ENCODE results near the gene ZNF469.

ZNF469 gene

GRCh38 chr16:88360999-88361398 lies 21.8 kb upstream of the ZNF469 start:
- Histone ChIP-seq H3K9me3 (ENCODE audit: control insufficient read depth in 1 of 2, low read length in 2 of 2) (no peaks in the 10 kb centered on the region), H3K4me3 (ENCODE audit: low read depth in 1 of 2, low read length in 2 of 2) (no peak overlapping the region), H3K27ac (ENCODE audit: low read depth, low read length) (no peak overlapping the region), H3K9ac (ENCODE audit: low read depth in 1 of 2, low read length in 2 of 2) (no peak overlapping the region), H3K36me3 (ENCODE audit: control insufficient read depth in 1 of 2, insufficient read depth in 2 of 2, low read length in 2 of 2) (no peaks in the 10 kb centered on the region), H3K27me3 (ENCODE audit: control insufficient read depth in 1 of 2, insufficient read depth in 2 of 2, low read length in 2 of 2) (peaks cover 0 to 6% of the 10 kb centered on the region in 2 donors), H3K4me1 (ENCODE audit: control insufficient read depth in 1 of 2, insufficient read depth in 2 of 2, low read length in 2 of 2) (peaks cover 0 to 4% of the 10 kb centered on the region in 2 donors)

DNA sequence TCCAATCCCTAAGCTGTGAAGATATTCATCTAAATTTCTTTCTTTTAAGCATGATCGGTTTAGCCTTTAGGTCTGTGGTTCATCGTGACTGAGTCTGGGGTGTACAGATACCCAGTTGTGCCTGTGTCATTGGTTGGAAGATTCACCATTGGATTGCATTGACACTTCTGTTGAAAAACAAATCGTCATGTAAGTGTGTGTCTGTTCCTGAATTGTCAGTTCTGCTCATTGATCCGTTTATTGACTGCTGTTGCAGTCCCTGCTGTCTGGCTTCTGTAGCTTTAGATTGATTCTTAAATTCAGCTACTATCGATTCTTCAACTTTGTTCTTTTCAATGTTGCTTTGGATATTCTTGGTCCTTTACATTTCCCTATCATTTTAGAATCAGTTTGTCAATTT lies 21.0 kb upstream of the ZNF469 start:
- Histone ChIP-seq H3K36me3 (ENCODE audit: control insufficient read depth in 1 of 2, insufficient read depth in 2 of 2, low read length in 2 of 2) (no peaks in the 10 kb centered on the region), H3K9me3 (ENCODE audit: control insufficient read depth in 1 of 2, low read length in 2 of 2) (no peaks in the 10 kb centered on the region), H3K27me3 (ENCODE audit: control insufficient read depth in 1 of 2, insufficient read depth in 2 of 2, low read length in 2 of 2) (peaks cover 0 to 6% of the 10 kb centered on the region in 2 donors), H3K27ac (ENCODE audit: low read depth, low read length) (no peak overlapping the region), H3K4me1 (ENCODE audit: control insufficient read depth in 1 of 2, insufficient read depth in 2 of 2, low read length in 2 of 2) (no peaks in the 10 kb centered on the region), H3K9ac (ENCODE audit: low read depth in 1 of 2, low read length in 2 of 2) (no peak overlapping the region), H3K4me3 (ENCODE audit: low read depth in 1 of 2, low read length in 2 of 2) (no peak overlapping the region)

DNA sequence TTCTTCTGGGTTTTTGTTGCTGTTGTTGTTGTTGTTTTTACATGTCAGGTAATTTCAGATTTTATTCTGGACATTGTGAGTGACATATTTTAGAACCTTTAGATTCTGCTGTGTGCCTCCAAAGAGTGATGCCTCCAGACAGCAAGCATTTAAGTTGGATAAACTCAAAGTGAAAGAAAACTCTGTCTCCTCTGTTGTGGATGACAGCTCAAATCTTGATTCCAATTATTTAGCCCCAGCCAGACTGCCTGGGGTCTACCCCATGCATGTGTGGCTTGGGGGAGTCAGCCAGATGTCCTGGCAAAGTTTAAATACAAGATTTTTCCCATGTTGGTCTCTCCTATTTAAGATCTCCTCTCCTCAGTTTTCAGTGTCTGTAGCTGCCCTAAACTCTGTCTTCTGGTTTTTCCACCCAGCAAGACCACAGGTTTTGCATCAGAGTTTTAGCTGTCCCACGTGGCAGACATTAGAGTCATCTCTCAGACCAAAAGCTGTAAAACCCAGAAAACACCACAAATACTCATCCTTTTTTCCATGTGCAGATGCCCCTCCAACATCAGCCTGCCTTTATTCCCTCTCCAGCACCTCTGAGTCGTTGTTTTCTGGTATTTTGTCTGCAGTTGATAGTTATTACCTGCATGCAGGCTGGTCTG lies 19.4 kb upstream of the ZNF469 start:
- Histone ChIP-seq H3K36me3 (ENCODE audit: control insufficient read depth in 1 of 2, insufficient read depth in 2 of 2, low read length in 2 of 2) (no peaks in the 10 kb centered on the region), H3K4me3 (ENCODE audit: low read depth in 1 of 2, low read length in 2 of 2) (no peak overlapping the region), H3K9ac (ENCODE audit: low read depth in 1 of 2, low read length in 2 of 2) (no peak overlapping the region), H3K4me1 (ENCODE audit: control insufficient read depth in 1 of 2, insufficient read depth in 2 of 2, low read length in 2 of 2) (no peaks in the 10 kb centered on the region), H3K9me3 (ENCODE audit: control insufficient read depth in 1 of 2, low read length in 2 of 2) (no peaks in the 10 kb centered on the region), H3K27ac (ENCODE audit: low read depth, low read length) (no peak overlapping the region), H3K27me3 (ENCODE audit: control insufficient read depth in 1 of 2, insufficient read depth in 2 of 2, low read length in 2 of 2) (peaks cover 0 to 6% of the 10 kb centered on the region in 2 donors)

GRCh38 chr16:88365244-88365865 lies 17.4 kb upstream of the ZNF469 start:
- Histone ChIP-seq H3K36me3 (ENCODE audit: control insufficient read depth in 1 of 2, insufficient read depth in 2 of 2, low read length in 2 of 2) (no peaks in the 10 kb centered on the region), H3K27ac (ENCODE audit: low read depth, low read length) (no peak overlapping the region), H3K9me3 (ENCODE audit: control insufficient read depth in 1 of 2, low read length in 2 of 2) (no peaks in the 10 kb centered on the region), H3K9ac (ENCODE audit: low read depth in 1 of 2, low read length in 2 of 2) (no peak overlapping the region), H3K27me3 (ENCODE audit: control insufficient read depth in 1 of 2, insufficient read depth in 2 of 2, low read length in 2 of 2) (peaks cover 0 to 6% of the 10 kb centered on the region in 2 donors), H3K4me1 (ENCODE audit: control insufficient read depth in 1 of 2, insufficient read depth in 2 of 2, low read length in 2 of 2) (no peaks in the 10 kb centered on the region), H3K4me3 (ENCODE audit: low read depth in 1 of 2, low read length in 2 of 2) (no peak overlapping the region)

GRCh38 chr16:88366032-88366703 lies 16.6 kb upstream of the ZNF469 start:
- Histone ChIP-seq H3K9me3 (ENCODE audit: control insufficient read depth in 1 of 2, low read length in 2 of 2) (no peaks in the 10 kb centered on the region), H3K4me1 (ENCODE audit: control insufficient read depth in 1 of 2, insufficient read depth in 2 of 2, low read length in 2 of 2) (no peaks in the 10 kb centered on the region), H3K27ac (ENCODE audit: low read depth, low read length) (no peak overlapping the region), H3K27me3 (ENCODE audit: control insufficient read depth in 1 of 2, insufficient read depth in 2 of 2, low read length in 2 of 2) (peaks cover 0 to 6% of the 10 kb centered on the region in 2 donors), H3K36me3 (ENCODE audit: control insufficient read depth in 1 of 2, insufficient read depth in 2 of 2, low read length in 2 of 2) (no peaks in the 10 kb centered on the region), H3K4me3 (ENCODE audit: low read depth in 1 of 2, low read length in 2 of 2) (no peak overlapping the region), H3K9ac (ENCODE audit: low read depth in 1 of 2, low read length in 2 of 2) (no peak overlapping the region)

GRCh38 chr16:88366704-88367047 lies 16.1 kb upstream of the ZNF469 start:
- Histone ChIP-seq H3K9me3 (ENCODE audit: control insufficient read depth in 1 of 2, low read length in 2 of 2) (no peaks in the 10 kb centered on the region), H3K9ac (ENCODE audit: low read depth in 1 of 2, low read length in 2 of 2) (no peak overlapping the region), H3K4me1 (ENCODE audit: control insufficient read depth in 1 of 2, insufficient read depth in 2 of 2, low read length in 2 of 2) (no peaks in the 10 kb centered on the region), H3K27me3 (ENCODE audit: control insufficient read depth in 1 of 2, insufficient read depth in 2 of 2, low read length in 2 of 2) (peaks cover 0 to 5% of the 10 kb centered on the region in 2 donors), H3K4me3 (ENCODE audit: low read depth in 1 of 2, low read length in 2 of 2) (no peak overlapping the region), H3K27ac (ENCODE audit: low read depth, low read length) (no peak overlapping the region), H3K36me3 (ENCODE audit: control insufficient read depth in 1 of 2, insufficient read depth in 2 of 2, low read length in 2 of 2) (no peaks in the 10 kb centered on the region)

DNA sequence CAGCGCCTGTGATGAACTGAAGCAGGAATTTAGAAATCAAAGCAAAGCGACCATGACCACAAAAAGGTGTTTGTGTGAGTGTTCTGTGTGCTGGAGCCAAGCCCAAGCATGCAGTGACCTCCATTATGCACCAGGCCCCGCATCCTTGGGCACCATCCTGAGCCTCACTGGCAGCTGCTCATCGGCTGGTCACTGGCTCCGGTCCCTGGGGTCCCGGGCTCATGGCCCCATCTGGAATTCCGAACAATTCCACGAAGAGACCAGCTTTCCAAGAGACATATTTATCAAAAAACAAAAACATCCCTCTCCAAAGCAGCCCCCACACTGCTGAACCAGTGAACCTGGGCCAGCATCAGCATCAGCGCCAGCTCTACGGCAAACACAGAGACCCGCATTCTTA lies 15.2 kb upstream of the ZNF469 start:
- Histone ChIP-seq H3K9ac (ENCODE audit: low read depth in 1 of 2, low read length in 2 of 2) (no peak overlapping the region), H3K9me3 (ENCODE audit: control insufficient read depth in 1 of 2, low read length in 2 of 2) (no peaks in the 10 kb centered on the region), H3K27ac (ENCODE audit: low read depth, low read length) (no peak overlapping the region), H3K4me3 (ENCODE audit: low read depth in 1 of 2, low read length in 2 of 2) (no peak overlapping the region), H3K4me1 (ENCODE audit: control insufficient read depth in 1 of 2, insufficient read depth in 2 of 2, low read length in 2 of 2) (no peaks in the 10 kb centered on the region), H3K36me3 (ENCODE audit: control insufficient read depth in 1 of 2, insufficient read depth in 2 of 2, low read length in 2 of 2) (no peaks in the 10 kb centered on the region), H3K27me3 (ENCODE audit: control insufficient read depth in 1 of 2, insufficient read depth in 2 of 2, low read length in 2 of 2) (no peaks in the 10 kb centered on the region)

DNA sequence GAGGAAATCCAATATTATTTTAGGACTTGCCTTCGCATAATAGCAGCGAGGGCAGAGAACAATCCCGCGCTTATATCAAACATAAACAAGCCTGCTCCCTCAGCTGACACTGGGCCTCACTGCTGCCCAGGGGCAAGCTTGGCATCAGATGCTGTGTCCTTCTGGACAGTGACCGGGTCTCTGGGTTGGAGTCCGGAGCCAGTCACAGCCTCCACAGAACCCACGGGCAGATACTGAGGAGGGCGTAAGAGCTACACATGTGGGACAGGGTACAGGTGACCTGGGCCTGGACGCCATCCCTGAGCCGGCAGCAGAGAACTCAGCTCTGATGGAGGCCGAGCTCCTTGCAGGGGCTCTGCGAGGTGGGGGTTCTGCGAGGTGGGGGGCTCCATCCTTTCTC lies 14.7 kb upstream of the ZNF469 start:
- no peaks in the 10 kb centered on the region for H3K27me3 ChIP-seq (ENCODE audit: control insufficient read depth in 1 of 2, insufficient read depth in 2 of 2, low read length in 2 of 2)
- H3K4me3 ChIP-seq (ENCODE audit: low read depth in 1 of 2, low read length in 2 of 2) = no peak overlapping the region
- H3K9ac ChIP-seq (ENCODE audit: low read depth in 1 of 2, low read length in 2 of 2) = no peak overlapping the region
- H3K9me3 ChIP-seq (ENCODE audit: control insufficient read depth in 1 of 2, low read length in 2 of 2) = no peaks in the 10 kb centered on the region
- H3K36me3 ChIP-seq (ENCODE audit: control insufficient read depth in 1 of 2, insufficient read depth in 2 of 2, low read length in 2 of 2) = no peaks in the 10 kb centered on the region
- no peak overlapping the region for H3K27ac ChIP-seq (ENCODE audit: low read depth, low read length)
- H3K4me1 ChIP-seq (ENCODE audit: control insufficient read depth in 1 of 2, insufficient read depth in 2 of 2, low read length in 2 of 2) = no peaks in the 10 kb centered on the region

GRCh38 chr16:88368994-88369393 lies 13.8 kb upstream of the ZNF469 start:
- no peaks in the 10 kb centered on the region for H3K4me1 ChIP-seq (ENCODE audit: control insufficient read depth in 1 of 2, insufficient read depth in 2 of 2, low read length in 2 of 2)
- H3K9ac ChIP-seq (ENCODE audit: low read depth in 1 of 2, low read length in 2 of 2) = no peak overlapping the region
- no peak overlapping the region for H3K27ac ChIP-seq (ENCODE audit: low read depth, low read length)
- no peaks in the 10 kb centered on the region for H3K9me3 ChIP-seq (ENCODE audit: control insufficient read depth in 1 of 2, low read length in 2 of 2)
- no peaks in the 10 kb centered on the region for H3K36me3 ChIP-seq (ENCODE audit: control insufficient read depth in 1 of 2, insufficient read depth in 2 of 2, low read length in 2 of 2)
- no peaks in the 10 kb centered on the region for H3K27me3 ChIP-seq (ENCODE audit: control insufficient read depth in 1 of 2, insufficient read depth in 2 of 2, low read length in 2 of 2)
- no peak overlapping the region for H3K4me3 ChIP-seq (ENCODE audit: low read depth in 1 of 2, low read length in 2 of 2)

DNA sequence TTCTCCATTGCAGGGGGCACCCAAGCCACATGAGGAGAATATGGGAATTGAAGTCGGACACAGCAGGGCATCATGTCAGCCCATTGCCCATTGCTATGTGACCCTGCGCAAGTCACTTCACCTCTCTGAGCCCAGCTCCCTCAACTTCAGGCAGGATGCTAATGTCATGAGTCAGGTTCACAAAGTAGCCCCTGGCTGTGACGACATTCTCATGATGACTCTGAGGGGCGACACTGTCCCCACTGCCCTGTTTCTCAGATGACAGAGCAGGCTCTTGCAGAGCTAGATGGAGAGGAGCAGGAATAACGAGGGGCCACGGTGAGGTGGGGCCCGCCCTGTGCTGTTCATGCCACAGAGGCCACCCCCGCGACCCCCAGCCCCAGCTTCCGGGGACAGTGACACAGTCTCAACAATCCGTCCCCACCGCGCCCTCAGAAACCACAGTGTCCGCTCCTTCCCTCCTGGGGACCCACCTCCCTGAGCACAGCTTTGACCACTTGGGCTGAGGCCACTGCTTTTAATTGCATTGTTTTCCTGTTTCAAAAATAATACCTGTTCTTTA lies 13.2 kb upstream of the ZNF469 start:
- H3K36me3 ChIP-seq (ENCODE audit: control insufficient read depth in 1 of 2, insufficient read depth in 2 of 2, low read length in 2 of 2) = no peaks in the 10 kb centered on the region
- H3K27me3 ChIP-seq (ENCODE audit: control insufficient read depth in 1 of 2, insufficient read depth in 2 of 2, low read length in 2 of 2) = no peaks in the 10 kb centered on the region
- no peaks in the 10 kb centered on the region for H3K4me1 ChIP-seq (ENCODE audit: control insufficient read depth in 1 of 2, insufficient read depth in 2 of 2, low read length in 2 of 2)
- no peak overlapping the region for H3K27ac ChIP-seq (ENCODE audit: low read depth, low read length)
- H3K4me3 ChIP-seq (ENCODE audit: low read depth in 1 of 2, low read length in 2 of 2) = no peak overlapping the region
- H3K9ac ChIP-seq (ENCODE audit: low read depth in 1 of 2, low read length in 2 of 2) = no peak overlapping the region
- no peaks in the 10 kb centered on the region for H3K9me3 ChIP-seq (ENCODE audit: control insufficient read depth in 1 of 2, low read length in 2 of 2)
